A549 (cell line): ENCODE results near the gene TSEN34.
"Not testable (repeated sequence)": the region's sequence is repeated elsewhere in the genome, so short reads cannot be mapped to it uniquely, and the experiment has no call there.

Source experiments
- CBX2 ChIP-seq: fragments of 200-600 bp; sonication (generic); IDR thresholded peaks from 2 replicates; pipeline ENCODE4 v1.6.1; 2016; ENCODE audit warnings: low read depth, mild to moderate bottlenecking, borderline replicate concordance
- CEBPB ChIP-seq, 2 experiments: fragments of >200 bp in 1 of 2; sonication (Bioruptor Twin) in 1 of 2; formaldehyde crosslinking in 1 of 2; IDR thresholded peaks; 2 replicates each; pipeline ENCODE4 v1.6.1; 2012 to 2016
- EP300 ChIP-seq, 2 experiments: fragments of >200 bp; sonication (Bioruptor Twin); formaldehyde crosslinking; IDR thresholded peaks; 2 replicates in 1 of 2; 3 replicates in 1 of 2; pipeline ENCODE4 v1.6.1; 2016 to 2017
- MAZ ChIP-seq: fragments of 150-350 bp; IDR thresholded peaks from 2 replicates; pipeline ENCODE4 v1.6.1; 2014; ENCODE audit warnings: antibody characterized with exemption, low read depth, low read length, borderline replicate concordance
- MYC ChIP-seq: IDR thresholded peaks from 2 replicates; pipeline ENCODE4 v1.6.1; 2012; ENCODE audit warnings: mild to moderate bottlenecking, inconsistent platforms, low read length, improper control_type of control experiment, borderline replicate concordance
- NPAS2 ChIP-seq: fragments of 250-450 bp; sonication (Bioruptor Pico); IDR thresholded peaks from 2 replicates; pipeline ENCODE4 v1.8.0; 2022; ENCODE audit warnings: mild to moderate bottlenecking, moderate library complexity, borderline replicate concordance
- POLR2A ChIP-seq: IDR thresholded peaks from 2 replicates; pipeline ENCODE4 v1.6.1; 2012; ENCODE audit warnings: mild to moderate bottlenecking, low read length
- RFX5 ChIP-seq: fragments of 450-650 bp; IDR thresholded peaks from 2 replicates; pipeline ENCODE4 v1.7.1; 2014; ENCODE audit warnings: antibody characterized with exemption, mild to moderate bottlenecking, moderate library complexity
- SREBF2 ChIP-seq: fragments of 450-650 bp; IDR thresholded peaks from 2 replicates; pipeline ENCODE4 v1.6.1; 2014; ENCODE audit warnings: mild to moderate bottlenecking, moderate library complexity
- TF ChIP-seq, protein P1 (sequence below): fragments of 200-600 bp; sonication (generic); IDR thresholded peaks from 2 replicates; pipeline ENCODE4 v1.6.1; 2016; ENCODE audit warnings: antibody characterized with exemption, mild to moderate bottlenecking, moderate library complexity
- TF ChIP-seq, protein P2 (sequence below): fragments of >200 bp; sonication (Bioruptor Twin); formaldehyde crosslinking; IDR thresholded peaks from 3 replicates; pipeline ENCODE4 v1.5.1; 2016

DNA sequence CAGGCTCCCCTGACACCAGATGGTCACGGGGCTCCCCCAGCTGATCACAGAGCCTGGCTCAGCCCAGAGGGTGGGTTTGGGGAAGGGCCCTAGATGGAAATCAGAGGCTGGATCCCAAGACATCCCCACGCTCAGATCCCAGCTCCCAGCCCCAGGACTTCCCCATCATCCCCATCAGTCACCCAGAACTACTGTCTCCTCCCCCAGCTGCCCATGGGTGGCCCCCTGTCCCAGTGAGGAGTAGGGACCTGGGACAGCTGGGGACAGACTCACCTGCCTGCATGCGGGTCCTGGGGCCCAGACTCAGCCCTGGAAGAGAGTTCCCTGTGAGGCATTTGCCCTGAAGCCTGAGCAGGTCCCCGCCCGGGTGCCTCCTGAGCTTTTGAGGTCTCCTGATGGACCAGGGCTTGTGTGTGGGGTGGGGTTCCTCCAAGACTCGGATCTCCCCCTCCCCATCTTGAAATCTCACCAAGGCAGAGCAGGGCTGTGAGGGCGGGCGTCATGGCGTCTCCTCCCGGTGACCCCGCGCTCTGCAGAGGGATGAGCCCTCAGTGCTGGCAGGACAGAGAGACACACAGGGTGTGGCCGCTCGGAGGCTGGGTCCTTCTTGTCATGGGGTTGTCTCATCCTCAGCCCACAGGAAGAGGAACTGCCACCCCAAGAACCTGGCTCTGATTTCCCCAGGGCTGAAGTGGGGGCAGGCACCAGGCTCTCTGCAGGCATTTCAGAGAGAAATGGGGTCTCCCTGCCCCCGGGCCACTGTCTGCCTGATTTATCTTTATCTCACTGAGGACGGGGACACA, 31.6 kb downstream of the TSEN34 start, which contains the start of gene LILRB3:
- not testable (repeated sequence) for TF ChIP-seq EP300 (IDR thresholded peaks at IDR 0.05); MYC; SREBF2; CEBPB (IDR thresholded peaks at IDR 0.05); POLR2A; NPAS2 (CRISPR knock-in tag); CBX2; MAZ; RFX5
- TF ChIP-seq, protein P1, sequence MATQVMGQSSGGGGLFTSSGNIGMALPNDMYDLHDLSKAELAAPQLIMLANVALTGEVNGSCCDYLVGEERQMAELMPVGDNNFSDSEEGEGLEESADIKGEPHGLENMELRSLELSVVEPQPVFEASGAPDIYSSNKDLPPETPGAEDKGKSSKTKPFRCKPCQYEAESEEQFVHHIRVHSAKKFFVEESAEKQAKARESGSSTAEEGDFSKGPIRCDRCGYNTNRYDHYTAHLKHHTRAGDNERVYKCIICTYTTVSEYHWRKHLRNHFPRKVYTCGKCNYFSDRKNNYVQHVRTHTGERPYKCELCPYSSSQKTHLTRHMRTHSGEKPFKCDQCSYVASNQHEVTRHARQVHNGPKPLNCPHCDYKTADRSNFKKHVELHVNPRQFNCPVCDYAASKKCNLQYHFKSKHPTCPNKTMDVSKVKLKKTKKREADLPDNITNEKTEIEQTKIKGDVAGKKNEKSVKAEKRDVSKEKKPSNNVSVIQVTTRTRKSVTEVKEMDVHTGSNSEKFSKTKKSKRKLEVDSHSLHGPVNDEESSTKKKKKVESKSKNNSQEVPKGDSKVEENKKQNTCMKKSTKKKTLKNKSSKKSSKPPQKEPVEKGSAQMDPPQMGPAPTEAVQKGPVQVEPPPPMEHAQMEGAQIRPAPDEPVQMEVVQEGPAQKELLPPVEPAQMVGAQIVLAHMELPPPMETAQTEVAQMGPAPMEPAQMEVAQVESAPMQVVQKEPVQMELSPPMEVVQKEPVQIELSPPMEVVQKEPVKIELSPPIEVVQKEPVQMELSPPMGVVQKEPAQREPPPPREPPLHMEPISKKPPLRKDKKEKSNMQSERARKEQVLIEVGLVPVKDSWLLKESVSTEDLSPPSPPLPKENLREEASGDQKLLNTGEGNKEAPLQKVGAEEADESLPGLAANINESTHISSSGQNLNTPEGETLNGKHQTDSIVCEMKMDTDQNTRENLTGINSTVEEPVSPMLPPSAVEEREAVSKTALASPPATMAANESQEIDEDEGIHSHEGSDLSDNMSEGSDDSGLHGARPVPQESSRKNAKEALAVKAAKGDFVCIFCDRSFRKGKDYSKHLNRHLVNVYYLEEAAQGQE, result not testable (repeated sequence)
- TF ChIP-seq, protein P2, sequence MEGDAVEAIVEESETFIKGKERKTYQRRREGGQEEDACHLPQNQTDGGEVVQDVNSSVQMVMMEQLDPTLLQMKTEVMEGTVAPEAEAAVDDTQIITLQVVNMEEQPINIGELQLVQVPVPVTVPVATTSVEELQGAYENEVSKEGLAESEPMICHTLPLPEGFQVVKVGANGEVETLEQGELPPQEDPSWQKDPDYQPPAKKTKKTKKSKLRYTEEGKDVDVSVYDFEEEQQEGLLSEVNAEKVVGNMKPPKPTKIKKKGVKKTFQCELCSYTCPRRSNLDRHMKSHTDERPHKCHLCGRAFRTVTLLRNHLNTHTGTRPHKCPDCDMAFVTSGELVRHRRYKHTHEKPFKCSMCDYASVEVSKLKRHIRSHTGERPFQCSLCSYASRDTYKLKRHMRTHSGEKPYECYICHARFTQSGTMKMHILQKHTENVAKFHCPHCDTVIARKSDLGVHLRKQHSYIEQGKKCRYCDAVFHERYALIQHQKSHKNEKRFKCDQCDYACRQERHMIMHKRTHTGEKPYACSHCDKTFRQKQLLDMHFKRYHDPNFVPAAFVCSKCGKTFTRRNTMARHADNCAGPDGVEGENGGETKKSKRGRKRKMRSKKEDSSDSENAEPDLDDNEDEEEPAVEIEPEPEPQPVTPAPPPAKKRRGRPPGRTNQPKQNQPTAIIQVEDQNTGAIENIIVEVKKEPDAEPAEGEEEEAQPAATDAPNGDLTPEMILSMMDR, result not testable (repeated sequence)
